ENCODE data around the gene ZSWIM8.

Gene ZSWIM8

GRCh38 chr10:73843261-73843660, 57.9 kb downstream of the ZSWIM8 start:
- DNase-seq, result no peak

GRCh38 chr10:73847031-73847430, 61.6 kb downstream of the ZSWIM8 start:
- no peak for DNase-seq

GRCh38 chr10:73848821-73849489, 63.5 kb downstream of the ZSWIM8 start:
- peak; percentile 25 for DNase-seq

GRCh38 chr10:73850211-73850610, 64.8 kb downstream of the ZSWIM8 start:
- DNase-seq, result no peak

- no peak for DNase-seq
Observed at GRCh38 chr10:73850863-73851461, 65.6 kb downstream of the ZSWIM8 start.
